Measurements from ENCODE around the gene GMPPA. TPM values are rescaled to one million over a fixed set of nuclear protein-coding genes. Genes with fewer than 3 reads are reported as not detected.

GMPPA gene
- total RNA-seq, 1 donor from 2014 or later: 29.9 TPM

GRCh38 chr2:219470429-219470828, 28.3 kb upstream of the GMPPA start:
- intact Hi-C loops (cut with DNase I): no loop called here
- H3K27ac ChIP-seq: no peak overlapping the region
- H3K36me3 ChIP-seq: no peaks in the 10 kb centered on the region
- ATAC-seq (no peak), DNase-seq (no peak)
- no peak overlapping the region for H3K4me3 ChIP-seq
- TF ChIP-seq CTCF (IDR thresholded peaks at IDR 0.05): no peak
- H3K9me3 ChIP-seq: no peaks in the 10 kb centered on the region
- no peaks in the 10 kb centered on the region for H3K4me1 ChIP-seq
- peaks cover 19% of the 10 kb centered on the region for H3K27me3 ChIP-seq (ENCODE audit: low read depth)

GRCh38 chr2:219471476-219472371, 27.0 kb upstream of the GMPPA start:
- Histone ChIP-seq H3K36me3 (no peaks in the 10 kb centered on the region), H3K4me1 (no peaks in the 10 kb centered on the region), H3K4me3 (no peak overlapping the region), H3K27ac (no peak overlapping the region), H3K9me3 (no peaks in the 10 kb centered on the region), H3K27me3 (ENCODE audit: low read depth) (peaks cover 23% of the 10 kb centered on the region)
- DNase-seq (no peak), ATAC-seq (no peak)
- no peak for TF ChIP-seq CTCF (IDR thresholded peaks at IDR 0.05)
- intact Hi-C loops (cut with DNase I): no loop called here

GRCh38 chr2:219472629-219473187, 26.0 kb upstream of the GMPPA start:
- Histone ChIP-seq H3K27ac (no peak overlapping the region), H3K4me3 (no peak overlapping the region), H3K36me3 (no peaks in the 10 kb centered on the region), H3K27me3 (ENCODE audit: low read depth) (peaks cover 23% of the 10 kb centered on the region), H3K9me3 (no peaks in the 10 kb centered on the region), H3K4me1 (no peaks in the 10 kb centered on the region)
- DNase-seq (no peak), ATAC-seq (no peak)
- TF ChIP-seq CTCF (IDR thresholded peaks at IDR 0.05): no peak
- intact Hi-C loops (cut with DNase I): no loop called here

- Histone ChIP-seq H3K9me3 (no peaks in the 10 kb centered on the region), H3K4me3 (no peak overlapping the region), H3K4me1 (no peaks in the 10 kb centered on the region), H3K36me3 (no peaks in the 10 kb centered on the region), H3K27me3 (ENCODE audit: low read depth) (peaks cover 23% of the 10 kb centered on the region), H3K27ac (no peak overlapping the region)
- ATAC-seq (no peak), DNase-seq (no peak)
- no peak for TF ChIP-seq CTCF (IDR thresholded peaks at IDR 0.05)
- intact Hi-C loops (cut with DNase I): no loop called here
Observed at GRCh38 chr2:219473511-219473910, 25.2 kb upstream of the GMPPA start.

- intact Hi-C loops (cut with DNase I): no loop called here
- Histone ChIP-seq H3K4me3 (no peak overlapping the region), H3K4me1 (no peaks in the 10 kb centered on the region), H3K36me3 (no peaks in the 10 kb centered on the region), H3K9me3 (no peaks in the 10 kb centered on the region), H3K27ac (no peak overlapping the region), H3K27me3 (ENCODE audit: low read depth) (peaks cover 23% of the 10 kb centered on the region)
- TF ChIP-seq CTCF (IDR thresholded peaks at IDR 0.05): no peak
- DNase-seq: no peak
- ATAC-seq: no peak
Observed at GRCh38 chr2:219474285-219475060, 24.2 kb upstream of the GMPPA start.
